ENCODE results near the gene RTP3.

RTP3 gene

DNA sequence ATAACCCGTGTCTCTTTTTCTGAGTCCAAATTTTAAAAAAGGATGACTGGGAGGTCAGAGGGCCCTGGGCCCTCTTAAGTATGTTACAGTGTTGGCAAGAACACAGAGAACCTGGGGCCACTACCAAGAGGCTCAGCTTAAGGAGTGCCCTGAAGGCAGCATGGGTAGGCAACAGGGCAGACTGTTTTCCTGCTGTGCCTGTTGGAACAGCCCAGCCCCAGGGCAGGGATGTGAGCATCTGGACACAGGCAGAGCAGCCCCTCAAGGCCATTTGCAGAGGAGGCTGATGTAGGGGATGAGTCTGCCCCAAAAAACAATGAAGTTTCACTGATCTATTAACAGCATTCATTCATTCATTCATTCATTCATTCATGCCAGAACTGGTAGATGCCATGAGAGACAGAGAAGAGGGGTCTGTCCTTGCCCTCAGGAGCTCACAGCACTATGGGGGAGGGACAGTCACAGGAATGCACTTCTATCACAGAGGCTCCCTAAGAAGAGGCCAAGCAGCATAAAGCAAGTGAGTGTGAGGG is 30.8 kb upstream of the RTP3 start:
- Histone ChIP-seq H2AK5ac (ENCODE audit: low read depth, low read length) (no peak overlapping the region), H2BK15ac (ENCODE audit: low read length) (no peak overlapping the region), H4K8ac (ENCODE audit: low read depth, low read length) (no peak overlapping the region), H3K4me2 (ENCODE audit: insufficient read depth, low read length, poor library complexity, severe bottlenecking) (no peak overlapping the region), H3K27ac (replicated peaks; ENCODE audit: low read length) (no peak overlapping the region), H4K91ac (ENCODE audit: low read depth, low read length, poor library complexity) (no peak overlapping the region), H2AFZ (ENCODE audit: low read length) (no peak overlapping the region), H3K14ac (ENCODE audit: low read length) (no peak overlapping the region), H2BK12ac (ENCODE audit: low read length) (no peak overlapping the region), H3K9ac (ENCODE audit: low read depth, low read length, poor library complexity) (no peak overlapping the region), H3K4me3 (ENCODE audit: low read length in 2 of 2) (no peak overlapping the region), H2BK120ac (ENCODE audit: low read depth, low read length) (no peak overlapping the region), H3K27me3 (ENCODE audit: control insufficient read depth in 3 of 3, insufficient read depth in 3 of 3, low read depth in 1 of 3, low read length in 3 of 3) (peaks cover 0 to 22% (median 0%) of the 10 kb centered on the region in 3 experiments), H3K23ac (ENCODE audit: low read depth, low read length, poor library complexity) (no peak overlapping the region), H3K4ac (ENCODE audit: low read length) (no peak overlapping the region), H3K9me3 (replicated peaks in 1 of 2; ENCODE audit: control insufficient read depth in 2 of 2, insufficient read depth in 1 of 2, low read depth in 1 of 2, low read length in 2 of 2) (no peaks in the 10 kb centered on the region), H3K79me1 (ENCODE audit: low read depth, low read length) (no peaks in the 10 kb centered on the region), H3K18ac (ENCODE audit: low read length) (no peak overlapping the region), H2BK5ac (ENCODE audit: low read length) (no peak overlapping the region), H3K36me3 (replicated peaks in 1 of 2; ENCODE audit: control insufficient read depth in 2 of 2, insufficient read depth in 2 of 2, low read length in 2 of 2) (no peaks in the 10 kb centered on the region), H3K4me1 (ENCODE audit: control insufficient read depth in 2 of 2, insufficient read depth in 1 of 2, low read depth in 1 of 2, low read length in 2 of 2) (no peaks in the 10 kb centered on the region)
- WGBS, 2 donors (ENCODE audit: extremely low coverage in 2 of 2, insufficient read length in 2 of 2, insufficient replicate concordance in 1 of 2), result no CpG with 5 or more reads among the region's 1 CpG
- DNase-seq (ENCODE audit: low spot score), result no peak

DNA sequence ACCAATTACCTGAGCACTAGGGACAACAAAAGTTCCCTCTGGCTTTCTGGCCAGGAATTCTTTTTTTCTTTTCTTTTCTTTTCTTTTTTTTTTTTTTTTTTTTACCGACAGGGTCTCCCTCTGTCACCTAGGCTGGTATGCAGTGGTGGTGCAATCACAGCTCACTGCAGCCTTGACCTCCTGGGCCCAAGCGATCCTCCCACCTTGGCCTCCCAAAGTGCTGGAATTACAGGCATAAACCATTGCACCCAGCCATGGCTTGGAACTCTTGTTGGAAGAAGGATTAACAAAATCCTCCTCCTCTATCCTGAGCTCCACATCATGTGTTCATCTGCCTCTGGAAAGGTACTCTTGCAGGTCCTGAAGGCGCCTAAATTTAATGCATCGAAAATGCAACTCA is 30.2 kb upstream of the RTP3 start:
- H3K4me2 ChIP-seq (ENCODE audit: insufficient read depth, low read length, poor library complexity, severe bottlenecking), result no peak overlapping the region
- no peaks in the 10 kb centered on the region for H3K79me1 ChIP-seq (ENCODE audit: low read depth, low read length)
- DNase-seq (ENCODE audit: low spot score), result no peak
- H3K27me3 ChIP-seq (ENCODE audit: control insufficient read depth in 3 of 3, insufficient read depth in 3 of 3, low read depth in 1 of 3, low read length in 3 of 3), result peaks cover 0 to 22% (median 0%) of the 10 kb centered on the region in 3 experiments
- H4K8ac ChIP-seq (ENCODE audit: low read depth, low read length), result no peak overlapping the region
- H2BK12ac ChIP-seq (ENCODE audit: low read length), result no peak overlapping the region
- H3K27ac ChIP-seq (replicated peaks; ENCODE audit: low read length), result no peak overlapping the region
- no peak overlapping the region for H2AK5ac ChIP-seq (ENCODE audit: low read depth, low read length)
- H2AFZ ChIP-seq (ENCODE audit: low read length), result no peak overlapping the region
- H3K14ac ChIP-seq (ENCODE audit: low read length), result no peak overlapping the region
- no peaks in the 10 kb centered on the region for H3K9me3 ChIP-seq (replicated peaks in 1 of 2; ENCODE audit: control insufficient read depth in 2 of 2, insufficient read depth in 1 of 2, low read depth in 1 of 2, low read length in 2 of 2)
- H3K36me3 ChIP-seq (replicated peaks in 1 of 2; ENCODE audit: control insufficient read depth in 2 of 2, insufficient read depth in 2 of 2, low read length in 2 of 2), result no peaks in the 10 kb centered on the region
- H3K18ac ChIP-seq (ENCODE audit: low read length), result no peak overlapping the region
- no peak overlapping the region for H3K4ac ChIP-seq (ENCODE audit: low read length)
- no CpG with 5 or more reads among the region's 4 CpGs for WGBS, 2 donors (ENCODE audit: extremely low coverage in 2 of 2, insufficient read length in 2 of 2, insufficient replicate concordance in 1 of 2)
- H2BK15ac ChIP-seq (ENCODE audit: low read length), result no peak overlapping the region
- no peak overlapping the region for H2BK120ac ChIP-seq (ENCODE audit: low read depth, low read length)
- no peak overlapping the region for H3K4me3 ChIP-seq (ENCODE audit: low read length in 2 of 2)
- H3K23ac ChIP-seq (ENCODE audit: low read depth, low read length, poor library complexity), result no peak overlapping the region
- no peak overlapping the region for H4K91ac ChIP-seq (ENCODE audit: low read depth, low read length, poor library complexity)
- H3K4me1 ChIP-seq (ENCODE audit: control insufficient read depth in 2 of 2, insufficient read depth in 1 of 2, low read depth in 1 of 2, low read length in 2 of 2), result no peaks in the 10 kb centered on the region
- no peak overlapping the region for H3K9ac ChIP-seq (ENCODE audit: low read depth, low read length, poor library complexity)
- H2BK5ac ChIP-seq (ENCODE audit: low read length), result no peak overlapping the region

- H3K14ac ChIP-seq (ENCODE audit: low read length), result no peak overlapping the region
- no peak overlapping the region for H3K27ac ChIP-seq (replicated peaks; ENCODE audit: low read length)
- no peak overlapping the region for H2BK15ac ChIP-seq (ENCODE audit: low read length)
- H3K23ac ChIP-seq (ENCODE audit: low read depth, low read length, poor library complexity), result no peak overlapping the region
- no peak overlapping the region for H2BK5ac ChIP-seq (ENCODE audit: low read length)
- H2AK5ac ChIP-seq (ENCODE audit: low read depth, low read length), result no peak overlapping the region
- no peak overlapping the region for H2AFZ ChIP-seq (ENCODE audit: low read length)
- no peak overlapping the region for H3K9ac ChIP-seq (ENCODE audit: low read depth, low read length, poor library complexity)
- H2BK12ac ChIP-seq (ENCODE audit: low read length), result no peak overlapping the region
- H2BK120ac ChIP-seq (ENCODE audit: low read depth, low read length), result no peak overlapping the region
- H3K9me3 ChIP-seq (replicated peaks in 1 of 2; ENCODE audit: control insufficient read depth in 2 of 2, insufficient read depth in 1 of 2, low read depth in 1 of 2, low read length in 2 of 2), result peaks cover 0 to 2% of the 10 kb centered on the region in 2 donors
- no peak overlapping the region for H3K4ac ChIP-seq (ENCODE audit: low read length)
- H3K27me3 ChIP-seq (ENCODE audit: control insufficient read depth in 3 of 3, insufficient read depth in 3 of 3, low read depth in 1 of 3, low read length in 3 of 3), result peaks cover 0 to 17% (median 0%) of the 10 kb centered on the region in 3 experiments
- no peak overlapping the region for H4K91ac ChIP-seq (ENCODE audit: low read depth, low read length, poor library complexity)
- H3K4me2 ChIP-seq (ENCODE audit: insufficient read depth, low read length, poor library complexity, severe bottlenecking), result no peak overlapping the region
- no peak overlapping the region for H3K4me3 ChIP-seq (ENCODE audit: low read length in 2 of 2)
- H3K4me1 ChIP-seq (ENCODE audit: control insufficient read depth in 2 of 2, insufficient read depth in 1 of 2, low read depth in 1 of 2, low read length in 2 of 2), result no peaks in the 10 kb centered on the region
- WGBS, 2 donors (ENCODE audit: extremely low coverage in 2 of 2, insufficient read length in 2 of 2, insufficient replicate concordance in 1 of 2), result no CpG with 5 or more reads among the region's 6 CpGs
- no peak overlapping the region for H3K18ac ChIP-seq (ENCODE audit: low read length)
- H3K79me1 ChIP-seq (ENCODE audit: low read depth, low read length), result no peaks in the 10 kb centered on the region
- no peak for DNase-seq (ENCODE audit: low spot score)
- H4K8ac ChIP-seq (ENCODE audit: low read depth, low read length), result no peak overlapping the region
- no peaks in the 10 kb centered on the region for H3K36me3 ChIP-seq (replicated peaks in 1 of 2; ENCODE audit: control insufficient read depth in 2 of 2, insufficient read depth in 2 of 2, low read length in 2 of 2)
Observed at GRCh38 chr3:46468753-46469600, 28.8 kb upstream of the RTP3 start.

DNA sequence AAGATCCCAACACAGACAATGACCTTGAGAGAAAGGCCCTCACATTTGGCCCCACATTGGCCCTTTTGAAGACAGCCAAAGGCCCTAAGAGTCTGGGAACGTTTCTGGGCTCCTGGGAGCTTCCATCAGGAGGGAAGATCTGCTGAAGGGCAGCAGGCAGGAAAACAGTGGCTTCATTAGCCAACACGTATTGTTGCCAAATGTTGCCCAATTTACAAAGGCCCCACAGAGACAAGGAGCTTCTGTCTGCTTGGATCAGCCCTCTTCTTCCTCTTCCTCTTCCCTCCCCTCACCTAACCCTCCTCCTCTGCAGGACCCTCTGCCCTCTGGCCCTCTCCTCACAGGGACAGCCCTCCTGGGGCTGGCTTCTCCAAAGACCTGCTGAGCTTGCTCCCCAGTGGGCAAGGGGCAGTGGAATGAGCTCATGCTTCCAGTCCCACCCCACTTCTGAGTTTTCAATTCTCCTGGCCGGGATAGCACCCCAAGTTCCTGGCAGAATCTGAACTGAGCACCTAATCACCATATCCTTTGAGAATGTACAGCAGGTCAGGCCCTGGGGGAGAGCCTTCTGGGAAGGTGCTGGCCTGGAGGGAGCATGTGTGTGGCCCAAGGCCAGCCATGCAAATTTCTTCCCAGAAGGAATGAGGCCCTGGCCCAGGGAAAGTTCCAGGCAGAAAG is 28.0 kb upstream of the RTP3 start:
- Histone ChIP-seq H3K9me3 (replicated peaks in 1 of 2; ENCODE audit: control insufficient read depth in 2 of 2, insufficient read depth in 1 of 2, low read depth in 1 of 2, low read length in 2 of 2) (peaks cover 0 to 2% of the 10 kb centered on the region in 2 donors), H3K4ac (ENCODE audit: low read length) (no peak overlapping the region), H3K27me3 (ENCODE audit: control insufficient read depth in 3 of 3, insufficient read depth in 3 of 3, low read depth in 1 of 3, low read length in 3 of 3) (peaks cover 0 to 8% (median 0%) of the 10 kb centered on the region in 3 experiments), H3K4me1 (ENCODE audit: control insufficient read depth in 2 of 2, insufficient read depth in 1 of 2, low read depth in 1 of 2, low read length in 2 of 2) (no peaks in the 10 kb centered on the region), H2BK15ac (ENCODE audit: low read length) (no peak overlapping the region), H3K4me3 (ENCODE audit: low read length in 2 of 2) (no peak overlapping the region), H2AK5ac (ENCODE audit: low read depth, low read length) (no peak overlapping the region), H3K4me2 (ENCODE audit: insufficient read depth, low read length, poor library complexity, severe bottlenecking) (no peak overlapping the region), H2BK5ac (ENCODE audit: low read length) (no peak overlapping the region), H3K9ac (ENCODE audit: low read depth, low read length, poor library complexity) (no peak overlapping the region), H3K23ac (ENCODE audit: low read depth, low read length, poor library complexity) (no peak overlapping the region), H3K18ac (ENCODE audit: low read length) (no peak overlapping the region), H3K14ac (ENCODE audit: low read length) (no peak overlapping the region), H3K79me1 (ENCODE audit: low read depth, low read length) (no peaks in the 10 kb centered on the region), H3K27ac (replicated peaks; ENCODE audit: low read length) (no peak overlapping the region), H2BK12ac (ENCODE audit: low read length) (no peak overlapping the region), H2AFZ (ENCODE audit: low read length) (no peak overlapping the region), H2BK120ac (ENCODE audit: low read depth, low read length) (no peak overlapping the region), H4K91ac (ENCODE audit: low read depth, low read length, poor library complexity) (no peak overlapping the region), H3K36me3 (replicated peaks in 1 of 2; ENCODE audit: control insufficient read depth in 2 of 2, insufficient read depth in 2 of 2, low read length in 2 of 2) (no peaks in the 10 kb centered on the region), H4K8ac (ENCODE audit: low read depth, low read length) (no peak overlapping the region)
- no peak for DNase-seq (ENCODE audit: low spot score)
- no CpG with 5 or more reads among the region's 3 CpGs for WGBS, 2 donors (ENCODE audit: extremely low coverage in 2 of 2, insufficient read length in 2 of 2, insufficient replicate concordance in 1 of 2)
